ENCODE results near the gene BFSP1.

BFSP1 gene

GRCh38 chr20:17556837-17557674 lies 25.9 kb upstream of the BFSP1 start:
- DNase-seq = no peak

GRCh38 chr20:17555106-17555505 lies 23.9 kb upstream of the BFSP1 start:
- no peak for DNase-seq

- no peak for DNase-seq
Measured at GRCh38 chr20:17549131-17549530, 18.0 kb upstream of the BFSP1 start.

GRCh38 chr20:17545127-17545526 lies 13.9 kb upstream of the BFSP1 start:
- no peak for DNase-seq

- no peak for DNase-seq
Measured at GRCh38 chr20:17543531-17544131, 12.5 kb upstream of the BFSP1 start.

GRCh38 chr20:17542993-17543412 lies 11.8 kb upstream of the BFSP1 start:
- DNase-seq = no peak

- no peak for DNase-seq
Measured at GRCh38 chr20:17542481-17542880, 11.3 kb upstream of the BFSP1 start.

- no peak for DNase-seq
Measured at GRCh38 chr20:17541996-17542395, 10.8 kb upstream of the BFSP1 start.

GRCh38 chr20:17541596-17541995 lies 10.4 kb upstream of the BFSP1 start:
- DNase-seq = no peak

GRCh38 chr20:17538517-17539170 lies 7.5 kb upstream of the BFSP1 start:
- DNase-seq = no peak

GRCh38 chr20:17537959-17538358 lies 6.8 kb upstream of the BFSP1 start:
- no peak for DNase-seq

GRCh38 chr20:17536944-17537444 lies 5.8 kb upstream of the BFSP1 start:
- DNase-seq = peak; percentile 78

- no peak for DNase-seq
Measured at GRCh38 chr20:17534077-17534476, 2.9 kb upstream of the BFSP1 start.

- DNase-seq = peak; percentile 22
Measured at GRCh38 chr20:17533396-17533795, 2.2 kb upstream of the BFSP1 start.

- no peak for DNase-seq
Measured at GRCh38 chr20:17531665-17532025, 466 bp upstream of the BFSP1 start.

GRCh38 chr20:17530153-17530552 lies 1.0 kb downstream of the BFSP1 start:
- no peak for DNase-seq

GRCh38 chr20:17529586-17529985 lies 1.6 kb downstream of the BFSP1 start:
- DNase-seq = no peak

- no peak for DNase-seq
Measured at GRCh38 chr20:17525650-17526049, 5.5 kb downstream of the BFSP1 start.

GRCh38 chr20:17525132-17525531 lies 6.0 kb downstream of the BFSP1 start:
- no peak for DNase-seq

- DNase-seq = no peak
Measured at GRCh38 chr20:17524560-17524959, 6.6 kb downstream of the BFSP1 start.

- DNase-seq = no peak
Measured at GRCh38 chr20:17523326-17523725, 7.9 kb downstream of the BFSP1 start.

- no peak for DNase-seq
Measured at GRCh38 chr20:17522528-17522927, 8.7 kb downstream of the BFSP1 start.

GRCh38 chr20:17520583-17520982 lies 10.6 kb downstream of the BFSP1 start:
- no peak for DNase-seq
